Activated naive CD4-positive, alpha-beta T cell treated with anti-CD3 and anti-CD28 coated beads for 36 hours (primary cell): ENCODE results near the gene PCBD1. TPM values are rescaled to one million over a fixed set of nuclear protein-coding genes. Genes with fewer than 3 reads are reported as not detected.
A peak's percentile ranks its signal among the peaks of the same experiment; 100 is the strongest.

Source experiments
- CTCF ChIA-PET: fragments of 350-600 bp; sonication (Branson Sonifier 250); formaldehyde crosslinking; loops from one replicate; lab custom pipeline; 2021; ENCODE audit warnings: antibody characterized with exemption; lab: Charles Lee
- DNase-seq: peaks from one replicate; pipeline ENCODE4 v3.0.0-alpha.2; 2020
- H3K27ac Mint-ChIP-seq: one replicate; pipeline ENCODE4 v1.8.0; 2021; ENCODE audit warnings: mild to moderate bottlenecking, mixed read lengths
- H3K27me3 Mint-ChIP-seq: one replicate; pipeline ENCODE4 v1.8.0; 2021; ENCODE audit warnings: low read depth, mixed read lengths
- H3K36me3 Mint-ChIP-seq: one replicate; pipeline ENCODE4 v1.8.0; 2021; ENCODE audit warnings: low read depth, mixed read lengths
- H3K4me1 Mint-ChIP-seq: one replicate; pipeline ENCODE4 v1.8.0; 2021; ENCODE audit warnings: low read depth, mixed read lengths
- H3K4me3 Mint-ChIP-seq: one replicate; pipeline ENCODE4 v1.8.0; 2021; ENCODE audit warnings: mild to moderate bottlenecking, moderate library complexity, mixed read lengths
- H3K9me3 Mint-ChIP-seq: one replicate; pipeline ENCODE4 v1.8.0; 2021; ENCODE audit warnings: mixed read lengths
- intact Hi-C: fragments of 100-400 bp; cut with micrococcal nuclease; formaldehyde crosslinking; loops from one replicate; pipeline ENCODE4 v1.15.1; 2023
- total RNA-seq, 2 experiments: library from RNA; stranded (reverse); gene quantifications; one replicate each; pipeline ENCODE4 v1.2.3, GENCODE V29; 2021

Gene PCBD1
- total RNA-seq: 10 to 100 TPM; 33.0 to 37.2 TPM

DNA sequence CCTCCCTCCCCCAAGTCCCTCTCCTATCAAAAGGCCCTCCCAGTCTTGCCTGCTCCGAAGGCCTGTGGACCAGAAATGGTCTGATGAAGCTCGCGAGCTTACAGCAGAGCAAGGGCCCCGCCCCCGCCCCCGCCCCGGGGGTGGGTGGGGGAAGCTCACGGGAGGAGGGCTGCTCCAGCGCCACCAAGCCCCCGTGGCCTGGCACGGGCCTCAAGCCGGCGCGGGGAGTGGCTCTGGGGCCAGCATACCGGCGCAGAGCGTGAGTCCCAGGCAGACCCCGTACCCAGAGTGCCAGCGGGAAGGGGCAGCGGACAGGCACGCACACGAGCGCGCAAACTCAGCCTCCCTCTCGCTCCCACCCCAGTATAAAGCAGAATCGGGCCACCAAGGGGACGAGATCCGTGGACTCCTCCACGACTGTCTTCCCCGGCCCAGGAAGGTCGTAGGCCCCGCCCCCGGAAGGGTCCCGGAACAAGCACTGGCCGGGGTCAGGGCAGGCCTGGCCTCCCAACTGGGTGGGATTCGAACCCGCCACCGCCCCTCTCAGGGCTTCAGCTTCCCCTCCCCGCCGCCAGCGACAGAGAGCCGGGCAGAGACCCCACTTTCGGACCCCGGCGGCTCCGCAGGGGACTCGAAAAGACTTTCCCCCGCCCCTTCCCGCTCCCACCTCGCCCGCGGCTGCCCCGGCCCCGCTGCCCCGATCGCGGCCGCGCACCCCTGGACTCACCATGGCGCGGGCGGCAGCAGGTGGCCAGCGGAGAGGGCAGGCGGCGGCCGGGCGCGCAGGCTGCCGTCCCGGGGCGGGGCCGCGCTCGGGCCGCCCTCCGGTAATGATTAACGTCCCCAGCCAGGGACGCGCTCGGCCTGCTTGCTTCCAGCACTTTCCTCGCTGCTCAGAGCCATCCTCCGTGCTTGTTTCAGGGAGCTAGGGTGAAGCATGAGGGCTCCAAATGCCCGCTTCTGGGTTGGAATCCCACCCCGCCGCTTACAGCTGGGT, at the start of gene PCBD1:
PCBD1 (minus strand) TSS at position 762 of the 997 bp plus-strand sequence; CDS start at position 730, 32 bp downstream.
- H3K27me3 Mint-ChIP-seq: peaks cover 2% of the 10 kb centered on the region
- peaks cover 14% of the 10 kb centered on the region for H3K36me3 Mint-ChIP-seq
- CTCF ChIA-PET: interaction anchor here (0.7 to 1.9 kb wide), 4 partner anchors 9 to 133 kb away, joined by 3 to 8 read pairs (median 4); no protein-coding TSS in a partner anchor
- peak; percentile 72 for DNase-seq
- peaks cover 6% of the 10 kb centered on the region for H3K4me1 Mint-ChIP-seq
- H3K4me3 Mint-ChIP-seq: peak within 1 kb of the TSS; percentile 78
- intact Hi-C loops: no loop called here
- H3K27ac Mint-ChIP-seq: peak within 1 kb of the TSS; percentile 81
- no peaks in the 10 kb centered on the region for H3K9me3 Mint-ChIP-seq

DNA sequence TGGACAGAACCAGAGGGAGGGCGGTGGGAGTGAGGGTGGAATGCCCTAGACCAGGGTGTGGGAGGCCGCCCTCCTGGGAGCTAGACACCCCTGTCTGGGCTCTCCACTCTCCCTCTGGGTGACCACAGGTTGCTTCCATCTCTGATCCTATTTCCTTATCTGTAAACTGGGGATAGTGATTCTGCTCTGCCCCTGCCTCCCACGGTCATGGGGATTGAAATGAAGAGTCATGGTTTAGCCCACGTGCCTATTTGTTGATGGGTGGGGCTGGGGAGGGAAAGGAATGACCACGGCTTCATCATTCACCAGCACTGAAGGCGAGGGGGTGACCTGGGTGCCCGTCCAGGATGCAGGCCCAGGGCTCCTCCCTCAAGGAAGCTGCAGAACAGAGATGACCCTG, 49.3 kb upstream of the PCBD1 start:
- no peak for DNase-seq
- Mint-ChIP-seq H3K4me3 (no peak overlapping the region), H3K4me1 (no peaks in the 10 kb centered on the region), H3K27me3 (no peaks in the 10 kb centered on the region), H3K9me3 (no peaks in the 10 kb centered on the region), H3K36me3 (no peaks in the 10 kb centered on the region), H3K27ac (no peak overlapping the region)
- CTCF ChIA-PET: interaction anchor here (0.8 kb wide), 1 partner anchor 12 kb away, joined by 3 read pairs; no protein-coding TSS in a partner anchor
- intact Hi-C loops: no loop called here

DNA sequence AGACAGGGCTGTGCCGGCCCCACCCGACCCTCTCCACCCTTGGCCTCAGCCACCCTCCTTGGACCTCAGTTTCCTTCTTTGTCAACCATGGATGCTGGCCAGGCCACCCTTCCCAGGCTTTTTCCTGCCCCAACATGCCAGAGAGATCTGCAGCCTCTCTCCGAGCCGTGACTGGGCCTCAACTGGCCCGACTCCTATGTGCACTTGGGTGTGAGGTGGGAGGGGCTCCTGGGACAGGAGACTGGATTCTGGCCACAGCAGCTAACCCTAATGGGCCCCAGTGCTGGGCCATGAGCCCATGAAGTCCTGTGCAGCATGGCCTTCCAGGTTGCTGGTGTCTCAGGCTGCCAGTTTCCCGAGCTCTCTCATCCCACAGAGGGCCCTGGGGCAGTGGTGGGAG, 47.7 kb upstream of the PCBD1 start:
- no peak for DNase-seq
- Mint-ChIP-seq H3K36me3 (no peaks in the 10 kb centered on the region), H3K27ac (no peak overlapping the region), H3K9me3 (no peaks in the 10 kb centered on the region), H3K4me1 (no peaks in the 10 kb centered on the region), H3K4me3 (no peak overlapping the region), H3K27me3 (no peaks in the 10 kb centered on the region)
- intact Hi-C loops: no loop called here
- CTCF ChIA-PET: interaction anchor here (0.5 to 1.0 kb wide), 2 partner anchors 11 to 1641 kb away, joined by 3 to 4 read pairs; no protein-coding TSS in a partner anchor

DNA sequence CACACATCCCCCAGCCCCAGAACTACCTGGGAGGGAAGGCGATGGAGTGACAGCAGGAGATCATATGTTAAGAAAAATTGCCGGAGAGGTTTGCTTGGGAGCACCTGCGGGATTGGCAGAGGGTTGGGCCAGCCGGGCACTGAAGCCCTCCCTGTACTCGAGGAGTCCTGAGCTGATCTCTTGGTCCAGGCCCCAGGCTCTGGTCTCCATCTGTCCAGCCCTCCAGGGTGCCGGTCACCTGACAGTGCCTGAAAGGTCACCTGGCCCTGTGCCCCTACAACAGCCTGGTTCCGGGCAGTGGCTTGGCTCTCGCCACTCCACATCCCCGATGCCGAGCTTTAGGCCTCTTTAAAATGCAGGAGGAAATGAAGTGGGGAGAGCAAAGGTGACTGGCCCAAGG, 47.3 kb upstream of the PCBD1 start:
- CTCF ChIA-PET: interaction anchor here (0.5 to 1.0 kb wide), 2 partner anchors 11 to 1641 kb away, joined by 3 to 4 read pairs; no protein-coding TSS in a partner anchor
- no peak overlapping the region for H3K27ac Mint-ChIP-seq

DNA sequence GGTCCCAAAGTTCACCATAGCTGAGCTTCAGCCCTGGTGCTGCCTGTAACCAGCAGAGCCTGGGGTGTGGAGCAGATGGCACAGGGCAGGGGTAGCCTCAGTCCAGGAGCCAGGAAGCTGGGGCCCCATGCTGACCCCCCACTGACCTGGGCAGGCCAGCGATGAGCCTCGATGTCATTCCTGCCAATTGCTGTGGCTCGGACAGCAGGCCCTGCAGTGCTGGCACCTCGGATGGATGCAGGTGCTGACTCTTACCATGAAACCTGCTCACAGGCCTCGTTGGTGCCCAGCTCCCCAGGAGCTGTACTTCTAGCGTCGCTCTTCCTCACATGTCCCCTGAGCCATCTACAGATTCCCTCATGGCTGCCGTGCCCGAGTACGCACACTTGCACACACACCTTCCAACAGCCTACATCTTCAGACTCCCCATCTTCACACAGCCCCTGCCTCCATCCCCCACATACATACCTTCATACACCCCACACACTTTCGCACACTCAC, 46.8 kb upstream of the PCBD1 start:
- Mint-ChIP-seq H3K4me3 (no peak overlapping the region), H3K36me3 (no peaks in the 10 kb centered on the region), H3K27ac (no peak overlapping the region), H3K9me3 (no peaks in the 10 kb centered on the region), H3K27me3 (no peaks in the 10 kb centered on the region), H3K4me1 (no peaks in the 10 kb centered on the region)
- DNase-seq: no peak
- intact Hi-C loops: no loop called here
- CTCF ChIA-PET: no interaction called here

More for the DNA sequence above, 47.3 kb upstream of the PCBD1 start:
- intact Hi-C loops: no loop called here
- DNase-seq: no peak
- H3K9me3 Mint-ChIP-seq: no peaks in the 10 kb centered on the region
- no peaks in the 10 kb centered on the region for H3K27me3 Mint-ChIP-seq
- H3K4me1 Mint-ChIP-seq: no peaks in the 10 kb centered on the region
- no peak overlapping the region for H3K4me3 Mint-ChIP-seq
- H3K36me3 Mint-ChIP-seq: no peaks in the 10 kb centered on the region

DNA sequence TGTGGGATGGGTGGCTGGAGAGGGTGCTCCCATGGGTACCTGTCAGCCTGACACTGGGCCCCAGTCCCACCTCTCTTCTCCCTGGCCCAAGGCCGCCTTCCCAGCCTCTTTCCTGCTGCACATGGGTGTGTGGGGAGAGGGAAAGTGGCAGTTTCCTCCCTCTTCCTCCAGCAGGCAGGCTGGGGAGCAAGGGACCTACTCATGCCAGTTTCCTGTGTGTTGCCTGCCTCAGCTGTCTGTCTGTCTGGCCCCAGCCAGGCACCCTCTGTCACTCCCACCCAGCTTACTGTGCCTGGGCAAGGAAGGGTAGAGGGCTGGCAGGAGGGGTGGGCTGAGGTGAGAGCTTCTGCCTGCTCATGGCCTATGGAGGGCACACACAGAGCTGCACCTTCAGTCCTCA, 46.3 kb upstream of the PCBD1 start:
- no peaks in the 10 kb centered on the region for H3K27me3 Mint-ChIP-seq
- CTCF ChIA-PET: no interaction called here
- H3K36me3 Mint-ChIP-seq: no peaks in the 10 kb centered on the region
- no peak overlapping the region for H3K27ac Mint-ChIP-seq
- no peak overlapping the region for H3K4me3 Mint-ChIP-seq
- DNase-seq: no peak
- intact Hi-C loops: no loop called here
- H3K4me1 Mint-ChIP-seq: no peaks in the 10 kb centered on the region
- H3K9me3 Mint-ChIP-seq: no peaks in the 10 kb centered on the region

DNA sequence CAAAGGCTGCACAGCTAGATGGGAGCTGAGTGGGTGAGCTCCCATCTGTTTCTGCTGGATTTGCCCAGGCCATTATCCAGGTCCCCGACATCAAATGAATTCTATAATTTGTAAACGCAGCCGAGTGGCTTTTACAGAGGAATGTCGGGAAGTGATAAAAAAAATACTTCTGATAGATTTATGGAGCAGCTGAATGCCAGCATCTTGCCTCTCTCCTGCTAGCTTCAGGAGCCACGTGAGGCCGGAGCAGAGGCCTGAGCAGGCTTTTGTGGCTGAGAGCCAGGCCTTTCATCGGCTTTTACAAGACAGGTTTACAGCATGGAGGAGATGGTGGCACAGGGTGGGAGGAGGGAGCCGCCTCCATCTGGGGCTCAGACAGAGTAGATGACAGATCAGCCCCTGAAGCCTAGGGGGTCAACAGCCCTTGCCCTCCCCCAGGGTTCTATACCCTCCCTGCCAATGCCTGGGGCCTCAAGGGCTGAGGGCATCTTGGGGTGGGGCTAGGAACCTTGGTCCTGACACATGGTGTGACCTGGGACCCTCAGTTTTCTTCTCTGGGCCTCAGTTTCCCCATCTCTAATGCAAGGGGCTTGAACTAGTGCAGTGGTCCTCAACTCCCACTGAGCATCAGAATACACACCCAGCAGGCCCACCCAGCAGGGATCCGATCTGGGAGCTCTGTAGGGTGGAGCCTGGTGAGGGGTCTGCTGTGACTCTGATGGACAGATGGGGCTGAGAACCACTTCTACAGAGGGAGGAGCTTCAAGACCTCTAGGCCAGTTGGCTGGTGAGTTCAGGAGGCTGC, 44.2 kb upstream of the PCBD1 start:
- Mint-ChIP-seq H3K4me3 (no peak overlapping the region), H3K9me3 (no peaks in the 10 kb centered on the region), H3K27me3 (no peaks in the 10 kb centered on the region), H3K27ac (no peak overlapping the region), H3K36me3 (no peaks in the 10 kb centered on the region), H3K4me1 (no peaks in the 10 kb centered on the region)
- no peak for DNase-seq
- CTCF ChIA-PET: no interaction called here
- intact Hi-C loops: no loop called here

DNA sequence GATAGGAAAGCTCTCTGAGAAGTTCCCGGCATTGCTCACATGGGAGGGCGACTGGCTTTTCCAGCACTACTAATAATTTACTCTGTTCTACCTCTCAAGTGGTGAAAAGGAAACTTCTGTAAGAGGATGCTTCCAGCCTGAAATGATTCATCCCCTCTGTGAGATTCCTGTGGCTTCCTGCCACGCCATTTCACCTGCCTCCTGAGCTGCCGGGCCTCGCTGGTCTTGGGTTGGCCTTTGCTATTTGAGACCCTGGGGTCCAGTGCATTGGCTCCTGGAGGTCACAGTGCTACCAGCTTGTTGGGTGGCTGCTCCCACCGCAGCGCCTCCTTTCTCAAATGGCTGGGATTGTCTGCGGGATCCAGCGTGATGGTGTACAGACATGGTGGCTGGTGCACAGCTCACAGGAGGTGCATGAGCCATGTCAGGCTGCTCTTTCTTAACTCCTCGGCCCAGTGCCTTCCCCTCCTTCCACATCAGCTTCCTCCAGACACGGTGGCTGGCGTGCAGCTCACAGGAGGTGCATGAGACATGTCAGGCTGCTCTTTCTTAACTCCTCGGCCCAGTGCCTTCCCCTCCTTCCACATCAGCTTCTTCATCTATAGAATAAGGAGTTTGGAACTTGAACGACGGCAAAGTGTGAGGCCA, 42.9 kb upstream of the PCBD1 start:
- Mint-ChIP-seq H3K4me3 (no peak overlapping the region), H3K27ac (no peak overlapping the region), H3K36me3 (no peaks in the 10 kb centered on the region), H3K9me3 (no peaks in the 10 kb centered on the region), H3K4me1 (no peaks in the 10 kb centered on the region), H3K27me3 (no peaks in the 10 kb centered on the region)
- no peak for DNase-seq
- intact Hi-C loops: no loop called here
- CTCF ChIA-PET: no interaction called here

DNA sequence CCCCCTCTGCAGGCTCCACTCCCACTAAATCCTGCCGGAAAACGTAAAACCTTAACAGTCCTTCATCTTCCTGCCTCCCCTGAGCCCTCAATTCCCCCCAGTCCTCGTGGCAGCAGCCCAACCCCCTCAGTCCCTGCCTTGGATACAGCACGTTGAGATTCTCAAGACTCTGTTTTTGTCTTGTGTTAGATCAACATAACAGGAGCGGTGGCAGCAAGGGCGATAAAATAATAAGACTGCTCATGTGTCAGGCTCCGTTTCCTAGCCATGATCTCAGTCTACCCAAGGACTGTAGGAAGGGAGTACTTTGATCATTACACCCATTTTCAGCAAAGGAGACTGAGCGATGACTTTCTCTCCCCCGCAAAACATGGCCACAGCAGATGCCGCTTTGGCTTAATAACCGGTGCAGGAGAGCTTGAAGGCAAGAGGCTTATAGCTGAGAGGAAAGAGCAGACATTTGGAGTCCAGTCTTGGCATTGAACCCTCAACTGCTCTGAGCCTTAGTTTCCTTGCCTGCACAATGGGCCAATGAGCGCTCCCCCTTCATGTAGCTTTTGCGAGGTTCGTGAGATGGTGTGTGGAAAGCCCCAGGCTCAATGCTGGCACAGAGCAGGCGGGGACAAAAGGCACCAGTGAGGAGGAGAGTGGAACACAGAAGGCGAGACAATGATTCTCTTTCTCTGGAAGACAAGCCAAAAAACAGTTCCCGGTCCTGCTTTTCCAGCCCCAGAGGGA, 42.1 kb upstream of the PCBD1 start:
- Mint-ChIP-seq H3K36me3 (no peaks in the 10 kb centered on the region), H3K4me1 (no peaks in the 10 kb centered on the region), H3K9me3 (no peaks in the 10 kb centered on the region), H3K27me3 (no peaks in the 10 kb centered on the region), H3K27ac (no peak overlapping the region), H3K4me3 (no peak overlapping the region)
- CTCF ChIA-PET: no interaction called here
- intact Hi-C loops: no loop called here
- no peak for DNase-seq

DNA sequence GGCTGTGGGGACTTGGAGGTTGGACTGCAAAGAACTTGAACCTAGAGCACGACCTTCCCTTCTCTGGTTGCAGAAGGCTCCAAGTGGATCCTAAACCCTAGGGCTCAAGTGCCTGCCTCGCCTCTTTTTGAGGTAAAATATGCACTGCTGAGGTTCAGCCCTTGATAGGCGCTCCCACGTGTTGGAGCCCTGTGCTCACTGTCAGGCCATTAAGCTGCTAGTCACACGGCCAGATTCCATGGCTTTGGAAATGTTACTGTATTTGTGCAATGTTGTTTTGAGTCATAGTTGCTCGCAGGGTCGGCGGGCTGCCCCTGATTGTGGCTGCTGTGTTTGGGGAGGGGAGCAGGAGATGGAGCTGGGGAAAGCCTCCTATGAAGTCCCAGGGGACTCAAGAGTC, 39.8 kb upstream of the PCBD1 start:
- Mint-ChIP-seq H3K4me3 (no peak overlapping the region), H3K27me3 (no peaks in the 10 kb centered on the region), H3K9me3 (no peaks in the 10 kb centered on the region), H3K27ac (no peak overlapping the region), H3K36me3 (no peaks in the 10 kb centered on the region), H3K4me1 (peaks cover 4% of the 10 kb centered on the region)
- intact Hi-C loops: no loop called here
- no peak for DNase-seq
- CTCF ChIA-PET: interaction anchor here (1.1 kb wide), 1 partner anchor 242 kb away, joined by 3 read pairs; no protein-coding TSS in a partner anchor

DNA sequence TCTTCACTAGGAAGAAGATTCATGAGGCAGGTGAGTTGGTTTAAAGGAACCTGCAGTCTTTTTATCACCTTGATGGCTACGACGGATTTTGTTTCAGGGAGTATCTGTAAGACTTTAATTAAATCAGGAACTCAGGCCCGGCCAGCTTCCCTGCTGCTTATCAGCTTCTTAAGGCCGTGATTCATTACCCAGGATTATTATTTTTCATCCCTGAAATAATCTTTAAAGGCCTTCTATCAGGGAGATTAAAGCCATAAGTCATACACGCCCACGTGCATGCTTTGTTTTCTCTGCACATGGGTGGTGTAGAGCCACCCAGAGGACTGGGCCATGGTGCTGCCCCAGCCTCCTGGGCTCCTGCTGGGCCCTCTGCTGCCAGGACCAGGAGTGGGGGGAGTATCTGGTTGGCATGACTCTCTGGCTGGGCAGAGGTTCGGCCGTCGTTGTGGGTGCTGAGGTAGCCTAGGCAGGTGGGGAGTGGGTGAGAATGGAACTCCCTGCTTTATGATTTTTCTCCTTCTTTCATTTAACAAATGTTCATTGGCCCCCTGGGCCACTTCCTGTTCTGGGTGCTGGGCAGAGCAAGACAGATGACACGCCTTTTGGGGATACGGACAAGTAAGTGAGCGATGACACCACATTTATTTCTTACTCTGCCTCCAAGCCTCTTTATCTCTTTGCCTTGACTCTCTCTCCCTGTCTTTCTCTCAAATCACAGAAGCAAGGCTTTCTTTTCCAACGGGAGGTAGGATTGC, 39.0 kb upstream of the PCBD1 start:
- intact Hi-C loops: no loop called here
- no peak overlapping the region for H3K27ac Mint-ChIP-seq
- H3K9me3 Mint-ChIP-seq: no peaks in the 10 kb centered on the region
- no peaks in the 10 kb centered on the region for H3K36me3 Mint-ChIP-seq
- CTCF ChIA-PET: interaction anchor here (3.5 to 3.7 kb wide), 2 partner anchors 14 to 282 kb away, joined by 12 to 15 read pairs; no protein-coding TSS in a partner anchor
- peaks cover 4% of the 10 kb centered on the region for H3K4me1 Mint-ChIP-seq
- H3K27me3 Mint-ChIP-seq: no peaks in the 10 kb centered on the region
- DNase-seq: no peak
- H3K4me3 Mint-ChIP-seq: no peak overlapping the region
